ENCODE measurements around the gene ELL. TPM values are rescaled to one million over a fixed set of nuclear protein-coding genes. Genes with fewer than 3 reads are reported as not detected.

Gene ELL
- total RNA-seq, 1 experiment from 2014 or later = 17.3 TPM

DNA sequence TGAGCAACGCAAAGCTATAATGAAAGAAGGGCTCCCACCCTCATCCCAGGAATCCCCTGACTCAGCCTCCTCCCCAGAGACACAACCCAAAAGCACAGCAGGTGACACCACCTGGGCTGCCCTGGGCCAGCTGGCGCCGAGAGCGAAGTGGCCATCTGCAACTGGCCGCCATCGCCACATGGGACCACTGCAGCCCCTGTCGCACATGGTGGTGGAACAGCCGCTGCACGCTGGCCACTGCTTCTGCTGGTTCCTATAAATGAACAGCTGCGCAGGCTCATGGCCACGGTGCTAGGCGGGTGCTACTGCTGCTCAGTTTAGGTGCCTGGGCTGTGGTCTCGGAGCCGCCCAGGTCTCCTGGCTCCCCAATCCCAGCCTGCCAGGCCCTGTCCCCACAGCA lies 72.3 kb downstream of the ELL start:
- ATAC-seq (no peak), DNase-seq (ENCODE audit: low spot score) (no peak)
- ChIA-PET POLR2A (no interaction called here), CTCF (interaction anchor here (2.6 to 3.3 kb wide), 2 partner anchors 13 to 21 kb away, joined by 11 to 13 read pairs; no protein-coding TSS in a partner anchor)
- TF ChIP-seq TCF7 (CRISPR knock-in tag; IDR thresholded peaks at IDR 0.05; ENCODE audit: low read depth) (no peak), TP53 (CRISPR knock-in tag; IDR thresholded peaks at IDR 0.05) (no peak), IRF2 (CRISPR knock-in tag; IDR thresholded peaks at IDR 0.05; ENCODE audit: borderline replicate concordance, low read depth) (no peak), ZNF396 (CRISPR knock-in tag; IDR thresholded peaks at IDR 0.05; ENCODE audit: borderline replicate concordance) (no peak), SP1 (CRISPR knock-in tag; conservative IDR thresholded peaks at IDR 0.05) (no peak), CREM (CRISPR knock-in tag; IDR thresholded peaks at IDR 0.05) (no peak), SMAD4 (CRISPR knock-in tag; IDR thresholded peaks at IDR 0.05) (no peak)
- TF ChIP-seq, protein P1, sequence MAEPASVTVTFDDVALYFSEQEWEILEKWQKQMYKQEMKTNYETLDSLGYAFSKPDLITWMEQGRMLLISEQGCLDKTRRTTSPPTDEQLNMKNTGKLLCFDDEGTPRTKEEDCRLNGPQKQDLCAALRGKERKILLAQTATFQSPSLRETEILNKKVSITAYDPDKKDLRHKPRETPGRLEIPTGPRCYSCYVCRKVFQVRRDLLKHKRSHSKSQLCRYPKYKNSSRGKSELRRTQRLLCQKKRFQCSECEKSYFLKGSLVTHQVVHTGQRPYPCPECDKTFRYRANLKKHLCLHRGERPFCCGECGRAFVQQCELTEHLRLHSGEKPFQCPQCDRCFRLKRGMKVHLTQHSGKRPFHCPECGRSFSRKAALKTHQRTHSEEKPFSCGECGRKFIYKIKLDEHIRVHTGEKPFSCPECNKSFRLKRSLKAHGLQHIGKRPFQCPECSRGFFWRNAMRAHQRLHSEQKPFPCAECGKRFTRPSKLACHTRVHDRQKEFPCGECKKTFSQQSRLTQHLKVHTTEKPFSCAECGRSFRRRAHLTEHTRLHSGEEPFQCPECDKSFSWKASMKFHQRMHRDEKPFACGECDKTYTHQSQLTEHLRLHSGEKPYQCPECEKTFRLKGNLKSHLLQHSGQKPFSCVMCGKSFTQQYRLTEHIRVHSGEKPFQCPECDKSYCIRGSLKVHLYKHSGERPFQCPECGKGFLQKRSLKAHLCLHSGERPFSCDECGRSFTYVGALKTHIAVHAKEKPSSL (CRISPR knock-in tag; conservative IDR thresholded peaks at IDR 0.05) = no peak
- TF ChIP-seq, protein P2, sequence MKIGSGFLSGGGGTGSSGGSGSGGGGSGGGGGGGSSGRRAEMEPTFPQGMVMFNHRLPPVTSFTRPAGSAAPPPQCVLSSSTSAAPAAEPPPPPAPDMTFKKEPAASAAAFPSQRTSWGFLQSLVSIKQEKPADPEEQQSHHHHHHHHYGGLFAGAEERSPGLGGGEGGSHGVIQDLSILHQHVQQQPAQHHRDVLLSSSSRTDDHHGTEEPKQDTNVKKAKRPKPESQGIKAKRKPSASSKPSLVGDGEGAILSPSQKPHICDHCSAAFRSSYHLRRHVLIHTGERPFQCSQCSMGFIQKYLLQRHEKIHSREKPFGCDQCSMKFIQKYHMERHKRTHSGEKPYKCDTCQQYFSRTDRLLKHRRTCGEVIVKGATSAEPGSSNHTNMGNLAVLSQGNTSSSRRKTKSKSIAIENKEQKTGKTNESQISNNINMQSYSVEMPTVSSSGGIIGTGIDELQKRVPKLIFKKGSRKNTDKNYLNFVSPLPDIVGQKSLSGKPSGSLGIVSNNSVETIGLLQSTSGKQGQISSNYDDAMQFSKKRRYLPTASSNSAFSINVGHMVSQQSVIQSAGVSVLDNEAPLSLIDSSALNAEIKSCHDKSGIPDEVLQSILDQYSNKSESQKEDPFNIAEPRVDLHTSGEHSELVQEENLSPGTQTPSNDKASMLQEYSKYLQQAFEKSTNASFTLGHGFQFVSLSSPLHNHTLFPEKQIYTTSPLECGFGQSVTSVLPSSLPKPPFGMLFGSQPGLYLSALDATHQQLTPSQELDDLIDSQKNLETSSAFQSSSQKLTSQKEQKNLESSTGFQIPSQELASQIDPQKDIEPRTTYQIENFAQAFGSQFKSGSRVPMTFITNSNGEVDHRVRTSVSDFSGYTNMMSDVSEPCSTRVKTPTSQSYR (CRISPR knock-in tag; IDR thresholded peaks at IDR 0.05) = no peak
- TF ChIP-seq, protein P3, sequence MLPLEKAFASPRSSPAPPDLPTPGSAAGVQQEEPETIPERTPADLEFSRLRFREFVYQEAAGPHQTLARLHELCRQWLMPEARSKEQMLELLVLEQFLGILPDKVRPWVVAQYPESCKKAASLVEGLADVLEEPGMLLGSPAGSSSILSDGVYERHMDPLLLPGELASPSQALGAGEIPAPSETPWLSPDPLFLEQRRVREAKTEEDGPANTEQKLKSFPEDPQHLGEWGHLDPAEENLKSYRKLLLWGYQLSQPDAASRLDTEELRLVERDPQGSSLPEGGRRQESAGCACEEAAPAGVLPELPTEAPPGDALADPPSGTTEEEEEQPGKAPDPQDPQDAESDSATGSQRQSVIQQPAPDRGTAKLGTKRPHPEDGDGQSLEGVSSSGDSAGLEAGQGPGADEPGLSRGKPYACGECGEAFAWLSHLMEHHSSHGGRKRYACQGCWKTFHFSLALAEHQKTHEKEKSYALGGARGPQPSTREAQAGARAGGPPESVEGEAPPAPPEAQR (CRISPR knock-in tag; IDR thresholded peaks at IDR 0.05) = no peak
- TF ChIP-seq, protein P4, sequence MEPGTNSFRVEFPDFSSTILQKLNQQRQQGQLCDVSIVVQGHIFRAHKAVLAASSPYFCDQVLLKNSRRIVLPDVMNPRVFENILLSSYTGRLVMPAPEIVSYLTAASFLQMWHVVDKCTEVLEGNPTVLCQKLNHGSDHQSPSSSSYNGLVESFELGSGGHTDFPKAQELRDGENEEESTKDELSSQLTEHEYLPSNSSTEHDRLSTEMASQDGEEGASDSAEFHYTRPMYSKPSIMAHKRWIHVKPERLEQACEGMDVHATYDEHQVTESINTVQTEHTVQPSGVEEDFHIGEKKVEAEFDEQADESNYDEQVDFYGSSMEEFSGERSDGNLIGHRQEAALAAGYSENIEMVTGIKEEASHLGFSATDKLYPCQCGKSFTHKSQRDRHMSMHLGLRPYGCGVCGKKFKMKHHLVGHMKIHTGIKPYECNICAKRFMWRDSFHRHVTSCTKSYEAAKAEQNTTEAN (CRISPR knock-in tag; IDR thresholded peaks at IDR 0.05) = no peak
- Mint-ChIP-seq H3K9me3 (no peaks in the 10 kb centered on the region), H3K27me3 (ENCODE audit: low read depth) (no peaks in the 10 kb centered on the region), H3K4me3 (no peak overlapping the region), H3K27ac (no peak overlapping the region), H3K36me3 (peaks cover 6% of the 10 kb centered on the region; the same call in 1 of the 2 replicates), H3K4me1 (peaks cover 3% of the 10 kb centered on the region; the same call in 1 of the 2 replicates)

DNA sequence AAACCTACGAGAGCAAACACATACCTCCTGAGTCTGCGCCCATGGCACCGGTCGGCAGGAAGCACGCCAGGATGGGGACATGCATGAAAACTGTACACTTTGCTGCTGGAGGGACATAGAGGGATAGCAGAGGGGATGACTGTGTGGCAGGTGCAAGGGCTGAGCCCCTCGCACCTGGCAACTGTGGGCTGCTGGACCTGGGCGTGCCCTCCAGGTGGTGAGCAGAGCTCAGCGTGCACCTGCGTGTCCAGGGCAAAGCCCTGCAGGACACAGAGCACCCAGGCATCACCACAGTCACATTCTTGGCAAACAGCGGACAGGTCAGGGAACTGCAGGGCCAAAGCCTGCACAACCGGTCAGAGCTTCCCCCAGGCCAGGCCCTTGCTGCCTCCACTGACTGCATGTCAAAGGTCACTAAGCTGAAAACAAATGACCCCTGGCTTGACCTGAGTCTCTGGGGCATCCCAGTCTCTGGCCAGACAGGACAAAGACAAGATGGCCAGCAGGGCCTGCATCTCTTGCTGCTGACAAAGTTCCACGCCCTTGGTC lies 75.0 kb downstream of the ELL start:
- peaks cover 13% of the 10 kb centered on the region for H3K36me3 Mint-ChIP-seq
- H3K27me3 Mint-ChIP-seq (ENCODE audit: low read depth) = no peaks in the 10 kb centered on the region
- peaks cover 5% of the 10 kb centered on the region for H3K9me3 Mint-ChIP-seq
- CTCF ChIA-PET = interaction anchor here (0.5 to 2.6 kb wide), 5 partner anchors 13 to 459 kb away, joined by 3 to 13 read pairs (median 4); no protein-coding TSS in a partner anchor
- no peak for DNase-seq (ENCODE audit: low spot score)
- H3K4me1 Mint-ChIP-seq = no peaks in the 10 kb centered on the region
- no peak overlapping the region for H3K27ac Mint-ChIP-seq
- no peak overlapping the region for H3K4me3 Mint-ChIP-seq
- no peak for ATAC-seq
- POLR2A ChIA-PET = no interaction called here
- TF ChIP-seq FOXK1 (CRISPR knock-in tag; IDR thresholded peaks at IDR 0.05) (no peak), JAZF1 (CRISPR knock-in tag; IDR thresholded peaks at IDR 0.05) (no peak), EMX1 (CRISPR knock-in tag; IDR thresholded peaks at IDR 0.05) (no peak), FOXJ3 (CRISPR knock-in tag; IDR thresholded peaks at IDR 0.05; ENCODE audit: borderline replicate concordance) (no peak)
